Right hindlimb (tissue), 1 donor: ENCODE measurements around the gene SOX4.

Experiments used
- DNase-seq: peaks from one replicate; pipeline ENCODE4 v3.0.0-alpha.2; 2018

SOX4 gene

GRCh38 chr6:21615504-21615903, 22.0 kb downstream of the SOX4 start:
- no peak for DNase-seq

- DNase-seq = no peak
Observed at GRCh38 chr6:21616005-21616404, 22.5 kb downstream of the SOX4 start.

- DNase-seq = no peak
Observed at GRCh38 chr6:21625642-21626041, 32.1 kb downstream of the SOX4 start.

GRCh38 chr6:21626756-21627155, 33.2 kb downstream of the SOX4 start:
- no peak for DNase-seq

- no peak for DNase-seq
Observed at GRCh38 chr6:21628160-21628559, 34.6 kb downstream of the SOX4 start.

GRCh38 chr6:21633511-21634109, 40.1 kb downstream of the SOX4 start:
- no peak for DNase-seq

- DNase-seq = no peak
Observed at GRCh38 chr6:21634582-21634981, 41.0 kb downstream of the SOX4 start.

- no peak for DNase-seq
Observed at GRCh38 chr6:21636876-21637275, 43.3 kb downstream of the SOX4 start.

- no peak for DNase-seq
Observed at GRCh38 chr6:21639316-21639715, 45.8 kb downstream of the SOX4 start.
